Mesodermal cell (in vitro differentiated cells): ENCODE measurements around the gene MRPL22. TPM values are rescaled to one million over a fixed set of nuclear protein-coding genes. Genes with fewer than 3 reads are reported as not detected.

Experiments used
- H3K27ac ChIP-seq: 2 replicates; pipeline ENCODE4 v1.7.0; 2013; ENCODE audit warnings: mild to moderate bottlenecking, low read depth, low read length, moderate library complexity; ENCODE audit not compliant: severe bottlenecking
- H3K36me3 ChIP-seq: 2 replicates; pipeline ENCODE4 v1.7.1; 2013; ENCODE audit warnings: mild to moderate bottlenecking, low read length, moderate library complexity; ENCODE audit not compliant: control insufficient read depth, insufficient read depth
- H3K4me1 ChIP-seq: one replicate; pipeline ENCODE4 v1.7.1; 2013; ENCODE audit warnings: mild to moderate bottlenecking, low read length; ENCODE audit not compliant: insufficient read depth, control insufficient read depth, poor library complexity, severe bottlenecking
- H3K4me3 ChIP-seq: 2 replicates; pipeline ENCODE4 v1.7.0; 2013; ENCODE audit warnings: low read length, control low read depth, mild to moderate bottlenecking; ENCODE audit not compliant: insufficient read depth, poor library complexity, severe bottlenecking; ENCODE audit errors: extremely low read depth
- H3K9me3 ChIP-seq: 2 replicates; pipeline ENCODE4 v1.7.1; 2013; ENCODE audit warnings: mild to moderate bottlenecking, low read length, moderate library complexity; ENCODE audit not compliant: control insufficient read depth
- WGBS, 2 experiments: methylation state at CpG; one replicate each; pipeline ENCODE4 v1.1.5; 2013; ENCODE audit warnings: missing lambda C conversion rate in 2 of 2; ENCODE audit not compliant: insufficient coverage in 2 of 2; 5-methylcytosine and 5-hydroxymethylcytosine counted together
- polyA plus RNA-seq, 2 experiments: library from polyadenylated mRNA; stranded (reverse); fragments of 50-300 nt; gene quantifications; one replicate each; pipeline ENCODE4 v1.2.3, GENCODE V29; 2013

The MRPL22 gene
- polyA plus RNA-seq (2013, experiment 1 of 2), result 56.4 TPM
- 80.6 TPM for polyA plus RNA-seq (2013, experiment 2 of 2)

DNA sequence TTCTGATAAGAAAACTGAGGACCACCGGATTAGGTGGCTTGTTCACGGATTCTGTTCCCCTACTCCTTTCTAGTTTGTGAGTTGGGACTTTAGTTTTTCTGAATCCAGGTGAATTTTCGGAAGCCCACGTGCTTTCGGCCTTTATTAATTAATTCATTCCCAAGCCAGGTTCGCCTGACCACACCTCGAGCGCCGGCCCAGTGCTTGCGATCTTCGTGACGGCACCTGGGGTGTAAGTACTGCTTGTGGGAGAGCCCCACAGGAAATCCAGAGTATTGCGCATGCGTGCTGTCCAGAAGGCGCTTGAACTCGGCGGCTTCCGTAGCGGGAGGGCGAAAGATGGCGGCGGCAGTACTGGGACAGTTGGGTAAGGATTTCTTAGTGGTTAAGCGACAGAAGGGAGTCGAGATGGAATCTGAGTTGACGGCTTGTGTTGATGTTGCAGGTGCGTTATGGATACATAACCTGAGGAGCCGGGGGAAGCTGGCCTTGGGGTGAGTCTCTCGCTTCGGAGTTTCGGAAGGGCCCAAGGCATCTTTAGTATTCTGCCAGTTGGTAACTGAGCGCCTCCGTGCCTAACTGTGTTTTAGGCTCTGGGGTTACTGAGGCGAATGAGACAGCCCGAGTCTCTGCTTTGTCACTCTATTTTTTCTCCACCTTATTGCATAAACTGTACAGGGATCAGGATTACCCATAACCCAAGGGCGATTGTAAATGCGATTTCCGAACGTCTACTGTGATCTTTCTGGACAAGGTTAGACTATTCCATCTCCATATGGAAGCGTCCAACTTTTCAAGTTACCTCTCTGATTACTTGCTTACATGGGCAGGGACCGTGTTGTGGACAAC, at the start of gene MRPL22:
Gene MRPL22 (plus strand): TSS at position 302 of the 849 bp plus-strand sequence. CDS start 38 bp downstream, at position 340.
- Histone ChIP-seq H3K36me3 (peaks cover 8% of the 10 kb centered on the region), H3K4me3 (peak within 1 kb of the TSS; percentile 85), H3K9me3 (no peaks in the 10 kb centered on the region), H3K4me1 (no peaks in the 10 kb centered on the region), H3K27ac (peak within 1 kb of the TSS; percentile 46)
- 5 to 7% methylated on average over 27 to 31 of the region's 40 CpGs for WGBS, 2 experiments

DNA sequence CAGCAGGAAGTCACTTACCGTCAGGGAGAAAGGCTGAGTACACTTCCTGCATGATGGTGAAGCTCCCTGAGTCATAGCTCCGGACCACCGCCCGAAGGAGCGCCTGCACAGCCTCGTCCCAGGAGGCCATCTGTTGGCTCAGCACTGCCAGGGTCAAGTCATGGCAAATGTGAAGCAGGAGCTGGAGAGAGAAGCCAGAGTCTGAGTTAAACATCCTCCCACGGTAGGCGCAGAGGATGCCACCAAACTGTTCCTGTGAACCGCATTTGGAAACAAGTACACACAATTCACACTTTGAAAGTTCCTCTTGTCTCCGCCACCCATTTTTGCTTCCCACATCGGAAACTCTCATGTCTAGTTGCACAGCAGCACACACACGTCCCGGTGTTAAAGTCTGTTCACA, 48.5 kb upstream of the MRPL22 start:
- Histone ChIP-seq H3K4me3 (no peak overlapping the region), H3K36me3 (peaks cover 92% of the 10 kb centered on the region), H3K4me1 (no peaks in the 10 kb centered on the region), H3K27ac (no peak overlapping the region), H3K9me3 (peaks cover 9% of the 10 kb centered on the region)
- WGBS, 2 experiments, result 87 to 89% methylated on average over 12 to 13 of the region's 13 CpGs

DNA sequence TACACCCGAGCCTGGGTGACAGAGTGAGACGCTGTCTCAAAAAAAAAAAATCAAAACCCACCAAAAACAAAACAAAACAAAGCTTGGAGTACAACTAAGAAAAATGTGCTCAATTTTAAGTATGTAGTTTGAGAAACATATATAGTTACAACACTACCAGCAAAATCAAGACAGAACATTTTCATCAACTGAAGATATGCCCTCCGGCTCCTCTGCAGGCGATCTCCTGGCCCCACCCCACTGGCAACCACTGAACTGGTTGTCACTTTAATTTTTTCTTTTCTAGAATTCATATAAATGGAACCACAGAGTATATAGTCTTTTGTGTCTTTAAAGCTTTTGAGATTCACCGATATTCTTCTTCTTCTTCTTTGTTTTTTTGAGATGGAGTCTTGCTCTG, 47.5 kb upstream of the MRPL22 start:
- WGBS, 2 experiments, result 80% methylated on average over 3 of the region's 5 CpGs; no CpG with 5 or more reads in 1 of the 2 experiments
- H3K36me3 ChIP-seq, result peaks cover 90% of the 10 kb centered on the region
- no peaks in the 10 kb centered on the region for H3K4me1 ChIP-seq
- H3K9me3 ChIP-seq, result peaks cover under 1% of the 10 kb centered on the region
- no peak overlapping the region for H3K27ac ChIP-seq
- no peak overlapping the region for H3K4me3 ChIP-seq

DNA sequence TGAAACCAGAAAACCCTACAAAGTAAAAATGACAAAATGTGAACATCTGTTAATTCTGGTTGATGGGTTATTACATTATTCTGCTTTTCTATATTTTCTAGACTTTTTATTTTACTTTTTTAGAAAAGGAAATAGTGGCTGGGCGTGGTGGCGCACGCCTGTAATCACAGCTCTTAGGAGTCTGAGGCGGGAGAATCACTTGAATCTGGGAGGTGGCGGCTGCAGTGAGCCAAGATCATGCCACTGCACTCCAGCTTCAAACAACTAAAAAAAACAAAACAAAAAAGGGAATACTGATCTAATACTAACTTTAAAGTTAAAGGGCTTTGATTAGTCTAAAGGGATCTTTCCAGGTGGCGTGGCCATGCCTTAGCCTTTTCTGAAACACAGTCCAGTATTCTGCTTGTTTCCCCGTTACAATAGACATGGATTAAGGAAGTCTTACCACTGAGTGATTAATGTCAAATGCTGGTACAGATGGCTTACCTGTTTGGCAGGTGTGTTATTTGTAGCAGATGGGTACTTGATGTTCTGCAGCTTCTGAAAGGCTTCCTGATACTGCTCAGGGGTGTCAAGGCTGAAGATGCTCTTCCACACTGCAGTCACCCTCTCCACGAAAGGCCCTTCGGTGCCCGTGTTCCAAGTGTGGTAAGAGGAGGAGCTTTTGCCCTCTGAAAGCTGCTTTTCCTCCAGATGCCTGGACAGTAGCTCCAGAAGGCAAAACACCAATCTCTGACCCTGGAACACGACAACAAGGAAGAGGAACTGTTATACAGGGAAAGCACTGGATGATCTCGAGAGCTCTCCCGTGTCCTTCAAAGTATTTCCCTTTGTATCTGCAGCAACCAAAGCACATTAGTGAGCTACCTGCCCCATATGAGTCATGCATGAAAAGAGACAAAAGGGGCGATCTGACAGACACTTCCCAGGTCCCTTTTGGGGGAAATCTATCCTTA, 45.0 kb upstream of the MRPL22 start:
- 82 to 89% methylated on average over 5 to 9 of the region's 14 CpGs for WGBS, 2 experiments
- H3K9me3 ChIP-seq, result no peaks in the 10 kb centered on the region
- H3K36me3 ChIP-seq, result peaks cover 89% of the 10 kb centered on the region
- H3K4me3 ChIP-seq, result no peak overlapping the region
- H3K4me1 ChIP-seq, result no peaks in the 10 kb centered on the region
- no peak overlapping the region for H3K27ac ChIP-seq

DNA sequence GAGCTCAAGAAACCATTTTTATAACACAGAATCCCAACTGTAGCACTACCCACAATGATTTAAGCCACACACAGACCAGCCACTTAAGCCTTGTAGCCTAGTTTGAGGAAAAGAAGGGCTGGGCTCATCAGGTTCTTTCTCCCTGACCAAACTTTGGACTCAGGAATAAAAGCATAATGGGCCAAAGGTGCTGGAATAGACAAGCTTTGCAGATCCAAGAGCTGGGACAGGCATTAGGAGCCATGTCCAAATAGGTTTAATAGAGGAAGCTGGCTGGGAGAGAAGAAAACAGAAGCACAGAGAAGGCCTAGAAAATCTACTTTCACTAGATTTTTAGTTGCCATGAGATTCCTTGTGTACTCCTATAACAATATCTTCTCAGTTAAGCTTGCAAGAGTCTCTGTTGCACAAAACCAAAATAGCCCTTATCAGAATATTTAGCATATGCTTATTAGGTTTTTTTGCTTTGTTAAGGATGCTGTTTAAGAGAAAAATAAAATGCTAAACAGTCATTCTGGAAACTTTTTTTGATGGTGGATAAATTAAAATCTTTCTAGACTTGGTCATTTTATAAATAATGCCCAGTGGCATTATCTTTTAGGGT, 44.2 kb upstream of the MRPL22 start:
- Histone ChIP-seq H3K36me3 (peaks cover 88% of the 10 kb centered on the region), H3K27ac (no peak overlapping the region), H3K4me3 (no peak overlapping the region), H3K4me1 (no peaks in the 10 kb centered on the region), H3K9me3 (no peaks in the 10 kb centered on the region)

DNA sequence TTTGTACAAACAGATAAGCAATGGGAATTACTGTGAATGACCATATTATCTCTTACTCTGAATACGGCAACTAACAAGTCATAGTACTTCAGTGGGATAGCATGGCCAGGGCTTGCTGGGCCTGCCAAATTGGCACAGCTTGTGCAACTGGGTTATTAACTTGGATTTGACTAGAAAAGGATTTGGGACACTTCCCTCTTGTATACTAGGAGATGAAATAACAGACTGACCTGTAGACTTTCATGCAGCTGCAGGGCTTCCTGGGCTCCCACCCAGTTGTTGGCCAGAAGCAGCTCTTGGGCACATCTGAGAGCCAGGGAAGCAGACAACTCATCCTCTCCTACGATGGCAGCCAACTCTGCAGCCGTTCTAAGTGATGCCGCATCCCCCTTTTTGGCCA, 42.7 kb upstream of the MRPL22 start:
- 92 to 100% methylated on average over 1 to 3 of the region's 4 CpGs for WGBS, 2 experiments
- Histone ChIP-seq H3K36me3 (peaks cover 88% of the 10 kb centered on the region), H3K27ac (no peak overlapping the region), H3K9me3 (no peaks in the 10 kb centered on the region), H3K4me1 (no peaks in the 10 kb centered on the region), H3K4me3 (no peak overlapping the region)

DNA sequence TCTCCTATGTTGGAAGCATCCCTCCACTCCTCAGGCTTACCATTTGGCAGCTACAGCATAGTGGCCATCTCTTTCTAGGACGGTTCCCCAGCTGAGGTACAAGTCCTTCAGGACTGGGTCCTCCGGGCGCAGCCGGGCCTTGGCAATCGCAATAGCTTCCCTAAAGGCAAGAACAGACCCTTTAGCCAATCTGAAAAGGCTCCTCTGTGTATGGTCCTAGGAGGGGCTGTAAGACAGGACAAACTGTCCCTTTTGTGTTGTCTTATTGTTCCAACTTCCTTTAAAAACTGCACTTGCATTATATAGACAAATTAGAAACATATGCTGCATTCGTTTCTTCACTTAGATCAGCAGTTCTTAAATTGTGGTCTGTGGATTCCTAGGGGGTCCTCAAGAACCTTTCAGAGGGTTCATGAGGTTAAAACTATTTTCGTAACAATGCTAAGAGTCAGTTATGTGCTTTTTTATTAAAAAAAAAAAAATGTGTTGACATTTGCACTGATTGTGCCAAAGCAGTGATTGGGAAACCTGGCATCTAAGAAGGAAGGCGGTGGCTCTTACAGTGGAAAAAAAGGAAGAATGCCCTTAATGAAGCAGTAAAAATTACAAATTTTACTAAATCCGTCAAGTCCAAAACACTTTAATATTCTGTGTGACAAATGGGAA, 41.6 kb upstream of the MRPL22 start:
- Histone ChIP-seq H3K9me3 (no peaks in the 10 kb centered on the region), H3K36me3 (peaks cover 82% of the 10 kb centered on the region), H3K4me3 (no peak overlapping the region), H3K27ac (no peak overlapping the region), H3K4me1 (no peaks in the 10 kb centered on the region)
- 95 to 97% methylated on average over 7 of the region's 9 CpGs for WGBS, 2 experiments

DNA sequence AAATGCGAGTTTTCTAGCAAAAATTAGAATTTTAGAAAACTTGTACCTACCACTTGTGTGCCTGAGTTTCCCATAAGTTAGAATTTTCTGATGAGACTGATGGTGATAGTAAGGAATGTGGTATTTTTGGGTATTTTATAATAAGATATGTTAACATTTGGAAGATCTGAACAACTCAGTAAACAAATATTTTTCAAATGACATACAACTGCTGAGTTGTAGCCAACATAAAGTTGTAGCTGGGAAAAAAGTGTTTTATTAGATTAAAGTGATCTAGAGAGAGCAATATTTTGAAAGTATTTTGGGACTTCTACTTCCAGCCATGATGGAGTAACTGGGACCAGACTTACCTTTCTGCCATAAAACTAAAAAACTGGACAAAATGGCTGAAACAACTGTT, 40.8 kb upstream of the MRPL22 start:
- WGBS, 2 experiments, result no CpG with 5 or more reads among the region's 1 CpG
- Histone ChIP-seq H3K27ac (no peak overlapping the region), H3K4me3 (no peak overlapping the region), H3K36me3 (peaks cover 86% of the 10 kb centered on the region), H3K4me1 (no peaks in the 10 kb centered on the region), H3K9me3 (no peaks in the 10 kb centered on the region)

DNA sequence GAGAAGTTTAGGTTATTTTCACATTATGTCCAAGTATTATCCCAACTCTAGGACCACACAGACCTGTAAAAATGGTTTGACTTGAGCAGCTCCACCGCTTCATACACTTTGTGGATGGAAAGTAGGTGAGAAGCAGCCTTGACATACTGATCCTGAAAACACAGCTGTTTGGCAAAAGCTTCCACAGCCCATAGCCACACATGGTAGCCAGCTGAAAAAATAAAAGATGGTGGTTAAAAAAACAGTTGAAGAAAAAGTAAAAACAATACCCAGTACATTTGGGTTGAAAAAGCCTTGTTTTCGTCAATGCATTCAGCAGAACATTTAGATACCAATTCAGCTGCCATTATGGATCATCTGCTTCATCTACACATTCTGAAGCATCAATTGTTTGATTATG, 39.6 kb upstream of the MRPL22 start:
- H3K36me3 ChIP-seq, result peaks cover 77% of the 10 kb centered on the region
- 100% methylated on average over 1 of the region's 2 CpGs; no CpG with 5 or more reads in 1 of the 2 experiments for WGBS, 2 experiments

DNA sequence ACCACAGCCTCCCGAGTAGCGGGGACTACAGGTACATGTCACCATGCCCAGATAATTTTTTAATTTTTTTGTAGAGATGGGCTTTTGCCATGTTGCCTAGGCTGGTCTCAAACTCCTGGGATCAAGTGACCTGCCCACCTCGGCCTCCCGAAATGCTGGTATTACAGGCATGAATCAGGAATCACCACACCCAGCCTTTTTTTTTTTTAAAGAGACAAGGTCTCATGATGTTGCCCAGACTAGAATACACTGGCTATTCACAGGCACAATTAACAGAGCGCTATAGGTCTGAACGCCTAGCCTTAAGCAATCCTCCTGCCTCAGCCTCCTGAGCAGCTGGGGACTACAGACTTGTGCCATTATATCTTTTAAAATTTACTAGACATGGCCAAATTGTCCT, 39.0 kb upstream of the MRPL22 start:
- Histone ChIP-seq H3K36me3 (peaks cover 78% of the 10 kb centered on the region), H3K4me1 (no peaks in the 10 kb centered on the region), H3K9me3 (no peaks in the 10 kb centered on the region), H3K27ac (no peak overlapping the region), H3K4me3 (no peak overlapping the region)
- 98 to 100% methylated on average over 4 to 6 of the region's 6 CpGs for WGBS, 2 experiments

More for the DNA sequence above, 39.6 kb upstream of the MRPL22 start:
- H3K4me1 ChIP-seq, result no peaks in the 10 kb centered on the region
- no peaks in the 10 kb centered on the region for H3K9me3 ChIP-seq
- H3K4me3 ChIP-seq, result no peak overlapping the region
- no peak overlapping the region for H3K27ac ChIP-seq
